ENCODE measurements around the gene UNC45A.

Gene UNC45A

GRCh38 chr15:90934949-90935751, at the start of gene UNC45A:
Gene UNC45A, plus strand, starts transcription at chr15:90935285. Its CDS starts 40 bp downstream, at chr15:90935325.
- H3K27ac Mint-ChIP-seq, result peak within 1 kb of the TSS; percentile 95
- ATAC-seq (replicated peaks) (peak; percentile 74 to 79), DNase-seq (peak; percentile 88)
- peaks cover 35 to 59% of the 10 kb centered on the region in 2 donors for H3K4me1 Mint-ChIP-seq
- no peaks in the 10 kb centered on the region for H3K27me3 Mint-ChIP-seq
- H3K4me3 Mint-ChIP-seq, result peak within 1 kb of the TSS; percentile 97 to 98
- H3K36me3 Mint-ChIP-seq, result peaks cover 17 to 18% of the 10 kb centered on the region in 2 donors
- H3K9me3 Mint-ChIP-seq, result no peaks in the 10 kb centered on the region

GRCh38 chr15:90885432-90886290, 49.4 kb upstream of the UNC45A start:
- Mint-ChIP-seq H3K27ac (peak overlapping the region; percentile 79), H3K9me3 (no peaks in the 10 kb centered on the region), H3K4me3 (peak overlapping the region; percentile 70 to 76), H3K27me3 (no peaks in the 10 kb centered on the region), H3K4me1 (peaks cover 13 to 32% of the 10 kb centered on the region in 2 donors), H3K36me3 (peaks cover 0 to 17% of the 10 kb centered on the region in 2 donors)
- peak; percentile 75 to 79 for ATAC-seq (replicated peaks)
- peak; percentile 66 for DNase-seq

- DNase-seq, result no peak
- H3K4me3 Mint-ChIP-seq, result peak overlapping the region in 1 of 2 donors; percentile 70
- no peaks in the 10 kb centered on the region for H3K9me3 Mint-ChIP-seq
- ATAC-seq (replicated peaks), result no peak
- H3K36me3 Mint-ChIP-seq, result peaks cover 0 to 12% of the 10 kb centered on the region in 2 donors
- H3K4me1 Mint-ChIP-seq, result peaks cover 13 to 32% of the 10 kb centered on the region in 2 donors
- no peaks in the 10 kb centered on the region for H3K27me3 Mint-ChIP-seq
- H3K27ac Mint-ChIP-seq, result peak overlapping the region; percentile 79
Measured at GRCh38 chr15:90886291-90886614, 48.8 kb upstream of the UNC45A start.

GRCh38 chr15:90887037-90887481, 48.0 kb upstream of the UNC45A start:
- Mint-ChIP-seq H3K27me3 (no peaks in the 10 kb centered on the region), H3K4me3 (no peak overlapping the region), H3K4me1 (peaks cover 13 to 32% of the 10 kb centered on the region in 2 donors), H3K27ac (no peak overlapping the region), H3K36me3 (peaks cover 2 to 8% of the 10 kb centered on the region in 2 donors), H3K9me3 (no peaks in the 10 kb centered on the region)
- no peak for ATAC-seq (replicated peaks)
- no peak for DNase-seq

- Mint-ChIP-seq H3K4me3 (no peak overlapping the region), H3K27ac (no peak overlapping the region), H3K9me3 (no peaks in the 10 kb centered on the region), H3K27me3 (no peaks in the 10 kb centered on the region), H3K4me1 (peaks cover 13 to 26% of the 10 kb centered on the region in 2 donors), H3K36me3 (peaks cover 6 to 18% of the 10 kb centered on the region in 2 donors)
- DNase-seq (no peak), ATAC-seq (replicated peaks) (no peak)
Measured at GRCh38 chr15:90889313-90889730, 45.8 kb upstream of the UNC45A start.

- Mint-ChIP-seq H3K4me3 (no peak overlapping the region), H3K27me3 (no peaks in the 10 kb centered on the region), H3K4me1 (peaks cover 12 to 20% of the 10 kb centered on the region in 2 donors), H3K36me3 (peaks cover 6 to 19% of the 10 kb centered on the region in 2 donors), H3K9me3 (no peaks in the 10 kb centered on the region), H3K27ac (no peak overlapping the region)
- ATAC-seq (replicated peaks), result no peak
- DNase-seq, result no peak
Measured at GRCh38 chr15:90889736-90890456, 45.2 kb upstream of the UNC45A start.

- ATAC-seq (replicated peaks) (no peak), DNase-seq (no peak)
- peaks cover 10 to 23% of the 10 kb centered on the region in 2 donors for H3K36me3 Mint-ChIP-seq
- H3K4me1 Mint-ChIP-seq, result peaks cover 8 to 18% of the 10 kb centered on the region in 2 donors
- H3K4me3 Mint-ChIP-seq, result no peak overlapping the region
- no peaks in the 10 kb centered on the region for H3K27me3 Mint-ChIP-seq
- no peak overlapping the region for H3K27ac Mint-ChIP-seq
- peaks cover 0 to 2% of the 10 kb centered on the region in 2 donors for H3K9me3 Mint-ChIP-seq
Measured at GRCh38 chr15:90890839-90891238, 44.2 kb upstream of the UNC45A start.

- H3K4me3 Mint-ChIP-seq, result no peak overlapping the region
- H3K27ac Mint-ChIP-seq, result no peak overlapping the region
- no peaks in the 10 kb centered on the region for H3K27me3 Mint-ChIP-seq
- peaks cover 10 to 25% of the 10 kb centered on the region in 2 donors for H3K36me3 Mint-ChIP-seq
- ATAC-seq (replicated peaks) (no peak), DNase-seq (no peak)
- H3K9me3 Mint-ChIP-seq, result peaks cover 0 to 2% of the 10 kb centered on the region in 2 donors
- H3K4me1 Mint-ChIP-seq, result peaks cover 10 to 18% of the 10 kb centered on the region in 2 donors
Measured at GRCh38 chr15:90891346-90891949, 43.6 kb upstream of the UNC45A start.

- Mint-ChIP-seq H3K27me3 (no peaks in the 10 kb centered on the region), H3K9me3 (peaks cover 0 to 2% of the 10 kb centered on the region in 2 donors), H3K4me1 (peaks cover 16 to 23% of the 10 kb centered on the region in 2 donors), H3K36me3 (peaks cover 10 to 25% of the 10 kb centered on the region in 2 donors), H3K4me3 (no peak overlapping the region), H3K27ac (peak overlapping the region; percentile 59)
- ATAC-seq (replicated peaks), result no peak
- no peak for DNase-seq
Measured at GRCh38 chr15:90892023-90892422, 43.1 kb upstream of the UNC45A start.

- DNase-seq, result no peak
- H3K9me3 Mint-ChIP-seq, result peaks cover 0 to 2% of the 10 kb centered on the region in 2 donors
- no peak overlapping the region for H3K27ac Mint-ChIP-seq
- peaks cover 22 to 29% of the 10 kb centered on the region in 2 donors for H3K4me1 Mint-ChIP-seq
- peaks cover 10 to 25% of the 10 kb centered on the region in 2 donors for H3K36me3 Mint-ChIP-seq
- H3K4me3 Mint-ChIP-seq, result no peak overlapping the region
- H3K27me3 Mint-ChIP-seq, result no peaks in the 10 kb centered on the region
- no peak for ATAC-seq (replicated peaks)
Measured at GRCh38 chr15:90892498-90893174, 42.4 kb upstream of the UNC45A start.

- Mint-ChIP-seq H3K27me3 (no peaks in the 10 kb centered on the region), H3K36me3 (peaks cover 10 to 25% of the 10 kb centered on the region in 2 donors), H3K9me3 (peaks cover 0 to 2% of the 10 kb centered on the region in 2 donors), H3K4me3 (no peak overlapping the region), H3K27ac (no peak overlapping the region), H3K4me1 (peaks cover 26 to 36% of the 10 kb centered on the region in 2 donors)
- DNase-seq (no peak), ATAC-seq (replicated peaks) (no peak)
Measured at GRCh38 chr15:90893175-90894090, 41.7 kb upstream of the UNC45A start.

- peaks cover 10 to 17% of the 10 kb centered on the region in 2 donors for H3K36me3 Mint-ChIP-seq
- peaks cover 31 to 35% of the 10 kb centered on the region in 2 donors for H3K4me1 Mint-ChIP-seq
- DNase-seq (no peak), ATAC-seq (replicated peaks) (no peak)
- H3K9me3 Mint-ChIP-seq, result peaks cover 0 to 2% of the 10 kb centered on the region in 2 donors
- no peaks in the 10 kb centered on the region for H3K27me3 Mint-ChIP-seq
- peak overlapping the region; percentile 38 for H3K27ac Mint-ChIP-seq
- no peak overlapping the region for H3K4me3 Mint-ChIP-seq
Measured at GRCh38 chr15:90895571-90896117, 39.4 kb upstream of the UNC45A start.

Measured in stimulated activated naive B cell treated with anti-CD40 and anti-IgM and Interleukin-4, amounts not matched to agents 10 μg/mL and 1 μg/mL and 100 μg/mL, for 72 hours (primary cell).